OCI-LY3 (cell line): ENCODE results near the gene PSG4.
"Not testable (repeated sequence)": the region's sequence is repeated elsewhere in the genome, so short reads cannot be mapped to it uniquely, and the experiment has no call there.

ENCODE experiments used
- CTCF ChIP-seq: fragments of 200-600, 300-600 bp; sonication (generic); IDR thresholded peaks from 2 replicates; pipeline ENCODE4 v1.5.1; 2014; ENCODE audit warnings: antibody characterized with exemption, low read length, low read depth
- EZH2phosphoT487 ChIP-seq: fragments of 200-600 bp; shearing (Covaris generic); IDR thresholded peaks from 2 replicates; pipeline ENCODE4 v1.6.1; 2018; ENCODE audit warnings: antibody characterized with exemption, mixed run types, low read depth

GRCh38 chr19:43245848-43246247 is 40.4 kb upstream of the PSG4 start:
- not testable (repeated sequence) for TF ChIP-seq CTCF, EZH2phosphoT487
